ENCODE results near the gene TMEM139. TPM values are rescaled to one million over a fixed set of nuclear protein-coding genes. Genes with fewer than 3 reads are reported as not detected.

TMEM139 gene
- total and polyA plus RNA-seq, 3 donors from 2014 or later = 1.1 to 5.3 (median 2.2) TPM

DNA sequence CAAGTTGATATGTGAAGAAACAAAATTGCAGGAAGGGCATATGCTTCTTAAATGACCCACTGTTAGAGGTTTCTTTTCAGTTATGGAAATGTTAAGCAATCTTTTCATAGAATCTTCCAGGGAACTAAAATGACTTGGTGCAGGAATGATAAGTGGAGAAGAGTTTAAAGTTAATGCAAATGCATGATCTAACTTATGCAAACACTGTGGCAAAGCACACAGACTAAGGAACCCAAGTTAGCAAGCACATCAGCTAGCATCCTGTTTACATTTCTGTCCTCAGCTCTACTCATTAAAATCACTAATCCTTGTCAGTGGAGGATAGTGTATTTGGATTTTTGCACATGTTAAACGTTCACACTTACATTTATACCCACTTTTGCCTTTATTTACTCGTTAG is 40.5 kb downstream of the TMEM139 start:
- H3K4me3 ChIP-seq = no peak overlapping the region
- WGBS, 2 donors = 80 to 82% methylated on average over 2 of the region's 2 CpGs
- no peak overlapping the region for H3K27ac ChIP-seq
- intact Hi-C loops (cut with DNase I; ENCODE audit: low total_unique reads) = no loop called here
- H3K36me3 ChIP-seq (ENCODE audit: low read depth, missing control alignments) = no peaks in the 10 kb centered on the region
- no peaks in the 10 kb centered on the region for H3K9me3 ChIP-seq
- no peak for DNase-seq
- TF ChIP-seq POLR2A (IDR thresholded peaks at IDR 0.05) = no peak
- TF ChIP-seq, protein P1, sequence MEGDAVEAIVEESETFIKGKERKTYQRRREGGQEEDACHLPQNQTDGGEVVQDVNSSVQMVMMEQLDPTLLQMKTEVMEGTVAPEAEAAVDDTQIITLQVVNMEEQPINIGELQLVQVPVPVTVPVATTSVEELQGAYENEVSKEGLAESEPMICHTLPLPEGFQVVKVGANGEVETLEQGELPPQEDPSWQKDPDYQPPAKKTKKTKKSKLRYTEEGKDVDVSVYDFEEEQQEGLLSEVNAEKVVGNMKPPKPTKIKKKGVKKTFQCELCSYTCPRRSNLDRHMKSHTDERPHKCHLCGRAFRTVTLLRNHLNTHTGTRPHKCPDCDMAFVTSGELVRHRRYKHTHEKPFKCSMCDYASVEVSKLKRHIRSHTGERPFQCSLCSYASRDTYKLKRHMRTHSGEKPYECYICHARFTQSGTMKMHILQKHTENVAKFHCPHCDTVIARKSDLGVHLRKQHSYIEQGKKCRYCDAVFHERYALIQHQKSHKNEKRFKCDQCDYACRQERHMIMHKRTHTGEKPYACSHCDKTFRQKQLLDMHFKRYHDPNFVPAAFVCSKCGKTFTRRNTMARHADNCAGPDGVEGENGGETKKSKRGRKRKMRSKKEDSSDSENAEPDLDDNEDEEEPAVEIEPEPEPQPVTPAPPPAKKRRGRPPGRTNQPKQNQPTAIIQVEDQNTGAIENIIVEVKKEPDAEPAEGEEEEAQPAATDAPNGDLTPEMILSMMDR (IDR thresholded peaks at IDR 0.05) = no peak
- no peaks in the 10 kb centered on the region for H3K4me1 ChIP-seq
- no peaks in the 10 kb centered on the region for H3K27me3 ChIP-seq

DNA sequence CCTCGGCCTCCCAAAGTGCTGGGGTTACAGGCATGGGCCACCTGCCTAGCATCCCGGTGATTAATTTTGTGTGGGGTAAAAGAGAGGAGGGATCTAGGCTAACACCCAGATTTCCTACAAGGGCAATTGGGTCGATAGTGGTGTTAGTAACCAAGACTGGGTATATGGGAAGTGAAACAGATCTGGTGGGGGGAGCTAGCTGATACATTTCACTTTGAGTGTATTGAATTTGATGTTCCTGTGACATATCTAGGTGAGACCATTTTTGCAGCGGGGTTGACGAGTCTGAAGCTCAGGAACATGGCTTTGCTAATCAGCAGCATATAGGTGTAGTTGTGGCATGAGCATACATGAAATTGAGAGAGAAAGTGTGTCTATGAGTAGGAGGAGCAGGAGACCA is 43.1 kb downstream of the TMEM139 start:
- WGBS, 2 donors = 88 to 91% methylated on average over 5 of the region's 5 CpGs
- Histone ChIP-seq H3K4me1 (no peaks in the 10 kb centered on the region), H3K27ac (no peak overlapping the region), H3K9me3 (no peaks in the 10 kb centered on the region), H3K36me3 (ENCODE audit: low read depth, missing control alignments) (no peaks in the 10 kb centered on the region), H3K4me3 (no peak overlapping the region), H3K27me3 (no peaks in the 10 kb centered on the region)
- intact Hi-C loops (cut with DNase I; ENCODE audit: low total_unique reads) = no loop called here
- TF ChIP-seq POLR2A (IDR thresholded peaks at IDR 0.05) = no peak
- DNase-seq = no peak

DNA sequence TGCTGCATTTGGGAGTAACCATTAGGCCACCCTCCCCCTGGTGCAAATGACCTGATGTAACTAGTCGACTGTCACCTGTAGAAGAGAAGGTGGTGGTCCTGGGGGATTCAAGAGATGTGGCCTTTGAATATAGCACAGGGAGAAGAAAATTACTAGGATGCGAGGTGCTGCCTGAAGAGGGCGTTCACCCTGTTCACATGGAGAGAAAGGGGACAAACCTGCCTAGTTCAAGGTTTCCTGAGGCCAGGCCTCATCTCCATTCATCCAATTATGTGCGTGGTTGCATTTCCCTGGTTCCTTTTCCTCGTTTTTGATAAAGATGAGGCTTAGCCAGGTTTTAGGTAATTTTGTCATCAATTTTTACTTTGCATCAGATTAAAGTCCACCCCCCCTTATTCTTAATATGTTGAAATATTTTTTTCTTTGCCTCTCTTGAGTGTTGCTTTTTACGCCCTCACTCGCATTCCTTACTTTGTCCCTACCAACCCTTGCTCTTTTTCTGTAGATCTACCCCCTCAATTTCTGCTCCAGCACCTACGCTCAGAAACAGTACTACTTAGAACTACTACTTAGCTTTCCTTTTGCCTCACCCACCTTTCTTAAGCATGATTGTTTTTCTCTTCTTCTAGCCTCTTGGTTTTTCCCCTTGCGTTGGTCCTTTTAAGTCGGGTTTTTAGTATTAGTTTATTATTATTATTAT is 44.9 kb downstream of the TMEM139 start:
- Histone ChIP-seq H3K4me3 (no peak overlapping the region), H3K9me3 (no peaks in the 10 kb centered on the region), H3K27ac (no peak overlapping the region), H3K27me3 (no peaks in the 10 kb centered on the region), H3K4me1 (no peaks in the 10 kb centered on the region), H3K36me3 (ENCODE audit: low read depth, missing control alignments) (no peaks in the 10 kb centered on the region)
- 90 to 95% methylated on average over 10 of the region's 10 CpGs for WGBS, 2 donors
- DNase-seq = no peak
- TF ChIP-seq POLR2A (IDR thresholded peaks at IDR 0.05) = no peak
- TF ChIP-seq, protein P1 (IDR thresholded peaks at IDR 0.05) = no peak
- intact Hi-C loops (cut with DNase I; ENCODE audit: low total_unique reads) = no loop called here

DNA sequence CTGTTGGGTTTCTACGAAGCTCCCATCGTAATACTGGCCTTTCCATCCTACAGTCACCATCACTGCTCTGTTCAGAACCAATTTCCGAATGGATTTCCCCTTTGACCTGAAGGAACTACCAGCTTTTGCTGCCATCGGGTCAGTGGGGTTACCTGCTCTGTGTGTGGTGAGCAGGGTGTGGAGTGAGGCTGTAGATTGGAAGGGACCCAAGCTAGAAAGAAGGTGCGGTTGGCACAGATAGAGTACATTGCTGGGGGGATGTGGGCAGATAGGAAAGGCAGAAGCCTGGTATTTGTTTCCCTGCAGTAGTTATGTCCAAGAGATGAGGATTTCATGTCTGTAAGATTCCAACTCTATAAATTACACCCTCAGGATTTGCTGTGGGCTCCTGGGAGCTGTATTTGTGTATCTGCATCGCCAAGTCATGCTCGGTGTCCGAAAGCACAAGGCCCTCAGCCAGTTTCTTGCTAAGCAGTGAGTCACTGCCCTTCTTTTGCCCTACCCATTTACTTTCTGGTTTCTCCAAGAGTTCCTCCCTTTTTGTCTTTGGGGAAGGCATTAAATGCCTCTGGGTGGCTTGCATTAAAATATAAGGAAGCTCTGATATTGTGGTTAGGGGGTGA is 46.5 kb downstream of the TMEM139 start:
- Histone ChIP-seq H3K4me3 (no peak overlapping the region), H3K9me3 (no peaks in the 10 kb centered on the region), H3K4me1 (no peaks in the 10 kb centered on the region), H3K36me3 (ENCODE audit: low read depth, missing control alignments) (no peaks in the 10 kb centered on the region), H3K27me3 (no peaks in the 10 kb centered on the region), H3K27ac (no peak overlapping the region)
- no peak for TF ChIP-seq POLR2A (IDR thresholded peaks at IDR 0.05)
- TF ChIP-seq, protein P1 (IDR thresholded peaks at IDR 0.05) = no peak
- 88 to 89% methylated on average over 8 of the region's 8 CpGs for WGBS, 2 donors
- no peak for DNase-seq
- intact Hi-C loops (cut with DNase I; ENCODE audit: low total_unique reads) = no loop called here

DNA sequence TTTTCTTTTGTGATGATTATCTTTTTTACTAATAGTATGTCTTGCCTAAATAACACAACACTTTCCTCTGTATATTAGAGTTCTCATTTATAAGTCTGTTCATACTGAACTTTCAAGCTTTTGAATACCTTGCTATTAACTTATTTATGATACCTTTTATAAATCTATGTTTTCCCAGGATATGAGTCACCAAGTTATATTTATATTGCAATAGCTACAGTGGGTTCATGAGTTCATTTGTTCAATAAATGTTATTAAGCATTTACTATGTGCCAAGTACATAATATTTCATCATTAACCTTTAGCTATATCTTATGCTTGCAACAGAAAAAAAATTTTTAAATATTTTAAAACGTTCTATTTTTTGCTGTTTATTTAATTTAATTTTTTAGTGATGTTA is 49.5 kb downstream of the TMEM139 start:
- intact Hi-C loops (cut with DNase I; ENCODE audit: low total_unique reads) = no loop called here
- 44 to 55% methylated on average over 1 of the region's 1 CpG for WGBS, 2 donors
- H3K36me3 ChIP-seq (ENCODE audit: low read depth, missing control alignments) = no peaks in the 10 kb centered on the region
- no peaks in the 10 kb centered on the region for H3K27me3 ChIP-seq
- no peak for DNase-seq
- H3K4me3 ChIP-seq = no peak overlapping the region
- H3K4me1 ChIP-seq = no peaks in the 10 kb centered on the region
- no peak for TF ChIP-seq POLR2A (IDR thresholded peaks at IDR 0.05)
- TF ChIP-seq, protein P1 (IDR thresholded peaks at IDR 0.05) = no peak
- no peaks in the 10 kb centered on the region for H3K9me3 ChIP-seq
- no peak overlapping the region for H3K27ac ChIP-seq

Data from testis (tissue), 3 donors.